ENCODE results near the gene RTRAF. TPM values are rescaled to one million over a fixed set of nuclear protein-coding genes. Genes with fewer than 3 reads are reported as not detected.

The RTRAF gene
- total and polyA plus RNA-seq, 2 of the 8 experiments (the other 6 are each of a cell fraction or from before 2014, with no cell fraction given) = 149 to 359 TPM

DNA sequence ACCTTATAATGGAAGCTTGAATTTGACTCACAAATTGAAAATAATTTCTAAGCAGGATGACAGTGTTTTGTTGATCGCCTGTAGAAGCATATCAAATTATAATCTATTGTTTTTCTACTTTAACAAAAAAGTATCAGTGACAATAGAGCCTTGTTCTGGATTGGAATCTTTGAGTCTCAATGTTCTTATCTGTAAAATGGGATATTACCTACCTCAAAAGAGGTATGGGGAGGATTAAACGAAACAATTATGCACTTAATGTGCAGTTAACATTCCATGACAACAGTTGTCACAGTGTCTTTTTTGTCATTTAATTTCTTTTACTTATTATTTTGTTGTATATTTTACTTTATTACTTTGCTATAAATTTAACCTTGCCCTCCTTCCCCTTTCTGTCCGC, 1.1 kb downstream of the RTRAF start:
- H2BK5ac ChIP-seq (ENCODE audit: low read depth, low read length) = no peak overlapping the region
- no peak overlapping the region for H3K27ac ChIP-seq (ENCODE audit: low read depth, low read length)
- no peak overlapping the region for H2AK5ac ChIP-seq (ENCODE audit: low read depth, low read length)
- peak overlapping the region; percentile 84 to 88 for H3K4me2 ChIP-seq (ENCODE audit: insufficient read depth in 1 of 2, low read depth in 2 of 2, low read length in 2 of 2)
- no peak overlapping the region for H3K56ac ChIP-seq (replicated peaks; ENCODE audit: insufficient read length, low read depth, low read length)
- H3K9me3 ChIP-seq (ENCODE audit: insufficient read depth in 2 of 2, low read depth in 1 of 2, low read length in 1 of 2) = no peaks in the 10 kb centered on the region
- no peak overlapping the region for H4K91ac ChIP-seq (replicated peaks; ENCODE audit: insufficient read length, low read length)
- H4K20me1 ChIP-seq (replicated peaks in 1 of 2; ENCODE audit: control insufficient read depth in 1 of 2, insufficient read depth in 2 of 2, low read length in 2 of 2) = peaks cover 4 to 9% of the 10 kb centered on the region in 2 experiments
- H3K23me2 ChIP-seq (ENCODE audit: low read depth, low read length) = peaks cover 11% of the 10 kb centered on the region
- no peak overlapping the region for H2BK12ac ChIP-seq (ENCODE audit: low read depth, low read length)
- H3K27me3 ChIP-seq (replicated peaks in 1 of 4; ENCODE audit: control insufficient read depth in 3 of 4, extremely low read depth in 1 of 4, insufficient read depth in 3 of 4, low read length in 3 of 4) = no peaks in the 10 kb centered on the region; a peak in 1 of 7 replicates
- 86% methylated on average over 3 of the region's 3 CpGs; no CpG with 5 or more reads in 1 of the 2 experiments for WGBS, 2 experiments (ENCODE audit: extremely low coverage in 1 of 2, insufficient coverage in 1 of 2, insufficient read length in 1 of 2, insufficient replicate concordance in 2 of 2, low coverage in 1 of 2, low lambda C conversion rate in 2 of 2, missing lambda C conversion rate in 1 of 2)
- DNase-seq (ENCODE audit: low read depth in 1 of 2, low spot score in 2 of 2) = no peak
- FAIRE-seq = no peak
- no peak overlapping the region for H2AFZ ChIP-seq (ENCODE audit: low read length)
- H2BK15ac ChIP-seq (ENCODE audit: low read length) = no peak overlapping the region
- H3K4ac ChIP-seq (replicated peaks; ENCODE audit: insufficient read length, low read depth, low read length) = no peak overlapping the region
- no peak overlapping the region for H4K5ac ChIP-seq (ENCODE audit: insufficient read length, low read depth, low read length)
- H4K8ac ChIP-seq (ENCODE audit: extremely low read depth, insufficient read depth, low read length) = no peak overlapping the region
- no peaks in the 10 kb centered on the region for H3K79me1 ChIP-seq (ENCODE audit: low read depth, low read length)
- peak overlapping the region in 2 of 4 experiments; percentile 90 to 93; a peak in 2 of 7 replicates for H3K9ac ChIP-seq (replicated peaks in 1 of 4; ENCODE audit: extremely low read depth in 1 of 4, low read depth in 3 of 4, low read length in 3 of 4)
- peaks cover 11 to 53% of the 10 kb centered on the region in 2 experiments for H3K79me2 ChIP-seq (ENCODE audit: control insufficient read depth in 1 of 2, insufficient read depth in 2 of 2, low read length in 2 of 2)
- H3K4me1 ChIP-seq (replicated peaks in 1 of 4; ENCODE audit: control insufficient read depth in 3 of 4, insufficient read depth in 4 of 4, low read length in 3 of 4) = peaks cover 0 to 2% (median 0%) of the 10 kb centered on the region in 4 experiments; a peak in 2 of 7 replicates
- H3K14ac ChIP-seq (ENCODE audit: insufficient read length) = no peak overlapping the region
- peak overlapping the region; percentile 94 to 97 (median 97) for H3K4me3 ChIP-seq (ENCODE audit: extremely low read depth in 1 of 4, insufficient read depth in 2 of 4, low read depth in 3 of 4, low read length in 4 of 4)
- ChIA-PET POLR2A (ENCODE audit: partially characterized antibody) (interaction anchor here (1.0 to 1.6 kb wide), 3 partner anchors 18 to 79 kb away, joined by 4 to 6 read pairs (median 5); partner anchors contain the start of gene NID2), CTCF (ENCODE audit: partially characterized antibody) (interaction anchor here (1.0 to 1.8 kb wide), 3 partner anchors 10 to 25 kb away, joined by 3 to 5 read pairs (median 4); no protein-coding TSS in a partner anchor)
- H3K23ac ChIP-seq (ENCODE audit: insufficient read length) = no peak overlapping the region
- no peak overlapping the region for H2BK120ac ChIP-seq (replicated peaks; ENCODE audit: low read depth, low read length)
- H2BK20ac ChIP-seq (ENCODE audit: low read length) = no peak overlapping the region
- no peak overlapping the region for H3K18ac ChIP-seq (ENCODE audit: extremely low read depth, low read length)
- H3K36me3 ChIP-seq (ENCODE audit: control insufficient read depth in 2 of 4, insufficient read depth in 4 of 4, low read length in 3 of 4) = peaks cover 12 to 36% (median 26%) of the 10 kb centered on the region in 4 experiments

Measured in H1 (cell line).